LNCaP clone FGC (cell line): Measurements from ENCODE around the gene PTP4A1.

Source experiments
- DNase-seq: peaks from one replicate; pipeline ENCODE4 v3.0.0-alpha.2; 2011; ENCODE audit warnings: low read depth
- H3K4me3 ChIP-seq: 2 replicates; pipeline ENCODE4 v1.5.1; 2011; ENCODE audit warnings: mild to moderate bottlenecking, low read depth, low read length, control low read depth
- TF ChIP-seq, protein P1 (sequence below): IDR thresholded peaks from 2 replicates; pipeline ENCODE4 v1.5.1; 2012; ENCODE audit warnings: mild to moderate bottlenecking; ENCODE audit not compliant: control insufficient read depth, insufficient read depth; ENCODE audit errors: extremely low read depth

Gene PTP4A1

DNA sequence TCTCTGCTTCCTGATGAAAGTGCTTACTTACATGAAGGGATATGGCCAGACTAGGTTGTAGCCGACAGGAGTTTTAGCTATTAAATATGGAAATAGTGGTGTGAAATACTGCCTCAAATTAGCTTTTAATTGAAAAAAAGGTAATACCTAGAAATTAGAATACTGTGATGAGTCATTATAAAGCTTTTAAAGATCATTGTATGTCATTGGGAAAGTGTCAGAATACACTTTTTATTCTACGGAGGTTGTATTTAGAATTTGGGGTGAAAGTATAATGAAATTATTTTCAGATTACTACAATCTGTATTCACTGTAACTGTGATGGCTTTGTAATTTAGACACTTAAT is 2.2 kb downstream of the PTP4A1 start:
- DNase-seq, result no peak
- TF ChIP-seq, protein P1, sequence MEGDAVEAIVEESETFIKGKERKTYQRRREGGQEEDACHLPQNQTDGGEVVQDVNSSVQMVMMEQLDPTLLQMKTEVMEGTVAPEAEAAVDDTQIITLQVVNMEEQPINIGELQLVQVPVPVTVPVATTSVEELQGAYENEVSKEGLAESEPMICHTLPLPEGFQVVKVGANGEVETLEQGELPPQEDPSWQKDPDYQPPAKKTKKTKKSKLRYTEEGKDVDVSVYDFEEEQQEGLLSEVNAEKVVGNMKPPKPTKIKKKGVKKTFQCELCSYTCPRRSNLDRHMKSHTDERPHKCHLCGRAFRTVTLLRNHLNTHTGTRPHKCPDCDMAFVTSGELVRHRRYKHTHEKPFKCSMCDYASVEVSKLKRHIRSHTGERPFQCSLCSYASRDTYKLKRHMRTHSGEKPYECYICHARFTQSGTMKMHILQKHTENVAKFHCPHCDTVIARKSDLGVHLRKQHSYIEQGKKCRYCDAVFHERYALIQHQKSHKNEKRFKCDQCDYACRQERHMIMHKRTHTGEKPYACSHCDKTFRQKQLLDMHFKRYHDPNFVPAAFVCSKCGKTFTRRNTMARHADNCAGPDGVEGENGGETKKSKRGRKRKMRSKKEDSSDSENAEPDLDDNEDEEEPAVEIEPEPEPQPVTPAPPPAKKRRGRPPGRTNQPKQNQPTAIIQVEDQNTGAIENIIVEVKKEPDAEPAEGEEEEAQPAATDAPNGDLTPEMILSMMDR, result no peak
- peak overlapping the region; percentile 62 for H3K4me3 ChIP-seq

DNA sequence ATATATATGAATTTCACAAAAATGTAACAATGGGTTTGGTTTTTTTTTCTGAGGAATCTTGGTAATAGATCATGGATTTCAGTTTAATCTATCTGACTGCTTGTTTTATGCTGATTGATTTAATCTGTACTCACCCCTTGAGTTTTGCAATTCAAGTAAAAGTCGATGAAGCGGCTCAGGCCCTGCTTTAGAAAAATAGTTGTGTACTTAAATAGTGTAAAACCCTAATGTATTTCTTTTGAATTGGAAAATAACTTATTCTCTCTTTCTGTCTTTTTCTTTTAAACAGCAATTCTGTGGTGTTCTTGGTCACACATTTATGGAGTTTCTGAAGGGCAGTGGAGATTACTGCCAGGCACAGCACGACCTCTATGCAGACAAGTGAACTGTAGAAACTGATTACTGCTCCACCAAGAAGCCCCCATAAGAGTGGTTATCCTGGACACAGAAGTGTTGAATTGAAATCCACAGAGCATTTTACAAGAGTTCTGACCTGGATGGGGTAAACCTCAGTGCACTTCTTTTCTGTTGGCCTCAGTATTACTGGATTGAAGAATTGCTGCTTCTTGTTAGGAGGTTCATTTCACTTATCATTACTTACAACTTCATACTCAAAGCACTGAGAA is 4.0 kb downstream of the PTP4A1 start:
- H3K4me3 ChIP-seq, result no peak overlapping the region
- TF ChIP-seq, protein P1, result no peak
- no peak for DNase-seq

DNA sequence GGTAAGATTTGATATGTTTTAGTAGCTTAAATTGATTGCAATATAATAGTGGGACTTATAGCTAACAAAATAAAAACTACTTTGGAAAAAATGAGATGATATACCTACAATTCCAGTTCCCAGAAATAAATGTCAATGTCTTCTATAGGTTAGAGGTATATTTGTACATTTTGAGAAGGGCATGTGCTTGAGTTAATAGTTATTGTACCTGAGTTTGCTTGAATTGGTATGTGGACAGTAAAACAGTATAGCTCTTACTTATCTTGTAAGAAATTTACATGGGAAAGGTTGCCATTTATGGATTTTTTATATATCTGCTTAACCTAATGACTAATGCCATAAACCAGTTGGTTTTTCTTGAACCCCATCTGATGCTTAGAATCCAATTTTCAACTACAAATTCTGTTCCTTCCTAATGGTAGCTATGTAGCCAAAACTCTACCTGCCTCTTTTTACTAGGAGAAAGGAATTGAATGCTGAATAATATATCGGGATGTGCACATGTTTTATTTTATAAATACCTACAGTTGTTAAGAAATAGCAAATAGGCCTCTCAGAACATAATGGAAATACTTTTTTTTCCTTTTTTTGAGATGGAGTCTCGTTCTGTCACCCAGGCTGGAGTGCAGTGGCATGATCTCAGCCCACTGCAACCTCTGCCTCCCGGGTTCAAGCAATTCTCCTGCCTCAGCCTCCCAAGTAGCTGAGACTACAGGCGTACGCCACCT is 4.9 kb downstream of the PTP4A1 start:
- DNase-seq, result no peak
- TF ChIP-seq, protein P1, result no peak
- no peak overlapping the region for H3K4me3 ChIP-seq

DNA sequence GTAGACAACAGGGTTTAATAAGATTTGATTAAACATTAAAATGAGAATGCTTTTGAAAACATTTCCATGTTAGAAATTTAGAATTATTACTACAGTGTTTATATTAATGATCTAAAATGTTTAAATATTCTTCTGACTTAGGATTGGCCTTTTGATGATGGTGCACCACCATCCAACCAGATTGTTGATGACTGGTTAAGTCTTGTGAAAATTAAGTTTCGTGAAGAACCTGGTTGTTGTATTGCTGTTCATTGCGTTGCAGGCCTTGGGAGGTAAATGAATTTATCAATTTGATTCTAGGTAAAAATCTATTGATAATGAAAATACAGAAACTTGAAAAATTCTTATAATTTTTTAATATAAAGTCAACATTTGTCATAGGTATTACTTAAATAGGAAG is 6.5 kb downstream of the PTP4A1 start:
- DNase-seq, result no peak
- TF ChIP-seq, protein P1, result no peak
- H3K4me3 ChIP-seq, result no peak overlapping the region

DNA sequence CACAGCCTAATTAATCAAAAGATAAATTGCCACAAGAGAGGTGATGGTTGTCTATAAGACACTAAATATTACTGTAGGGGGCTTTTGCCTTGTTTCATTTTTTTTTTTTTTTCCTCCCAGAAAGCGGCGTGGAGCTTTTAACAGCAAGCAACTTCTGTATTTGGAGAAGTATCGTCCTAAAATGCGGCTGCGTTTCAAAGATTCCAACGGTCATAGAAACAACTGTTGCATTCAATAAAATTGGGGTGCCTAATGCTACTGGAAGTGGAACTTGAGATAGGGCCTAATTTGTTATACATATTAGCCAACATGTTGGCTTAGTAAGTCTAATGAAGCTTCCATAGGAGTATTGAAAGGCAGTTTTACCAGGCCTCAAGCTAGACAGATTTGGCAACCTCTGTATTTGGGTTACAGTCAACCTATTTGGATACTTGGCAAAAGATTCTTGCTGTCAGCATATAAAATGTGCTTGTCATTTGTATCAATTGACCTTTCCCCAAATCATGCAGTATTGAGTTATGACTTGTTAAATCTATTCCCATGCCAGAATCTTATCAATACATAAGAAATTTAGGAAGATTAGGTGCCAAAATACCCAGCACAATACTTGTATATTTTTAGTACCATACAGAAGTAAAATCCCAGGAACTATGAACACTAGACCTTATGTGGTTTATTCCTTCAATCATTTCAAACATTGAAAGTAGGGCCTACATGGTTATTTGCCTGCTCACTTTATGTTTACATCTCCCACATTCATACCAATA is 7.8 kb downstream of the PTP4A1 start:
- DNase-seq, result no peak
- no peak overlapping the region for H3K4me3 ChIP-seq
- TF ChIP-seq, protein P1, result no peak

DNA sequence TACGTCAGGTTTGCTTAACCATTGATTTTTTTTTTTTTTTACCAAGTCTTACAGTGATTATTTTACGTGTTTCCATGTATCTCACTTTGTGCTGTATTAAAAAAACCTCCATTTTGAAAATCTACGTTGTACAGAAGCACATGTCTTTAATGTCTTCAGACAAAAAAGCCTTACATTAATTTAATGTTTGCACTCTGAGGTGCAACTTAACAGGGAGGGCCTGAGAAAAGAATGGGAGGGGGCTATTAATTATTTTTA is 8.4 kb downstream of the PTP4A1 start:
- DNase-seq, result no peak
- no peak overlapping the region for H3K4me3 ChIP-seq
- TF ChIP-seq, protein P1, result no peak
